GM18951 (cell line): ENCODE data around the gene ATP1A1.

Source experiments
- POLR2A ChIP-seq: IDR thresholded peaks from 4 replicates; pipeline ENCODE4 v1.6.1; 2011; ENCODE audit warnings: mild to moderate bottlenecking; ENCODE audit not compliant: insufficient read length, insufficient read depth; ENCODE audit errors: extremely low read depth
- in situ Hi-C: fragments of 300-500 bp; cut with MboI; formaldehyde crosslinking; loops from one replicate; pipeline ENCODE4 v1.12.0; 2022; ENCODE audit warnings: low sequenced_read_pairs, mixed read lengths, inconsistent platforms; ENCODE audit not compliant: unreplicated experiment

The ATP1A1 gene

DNA sequence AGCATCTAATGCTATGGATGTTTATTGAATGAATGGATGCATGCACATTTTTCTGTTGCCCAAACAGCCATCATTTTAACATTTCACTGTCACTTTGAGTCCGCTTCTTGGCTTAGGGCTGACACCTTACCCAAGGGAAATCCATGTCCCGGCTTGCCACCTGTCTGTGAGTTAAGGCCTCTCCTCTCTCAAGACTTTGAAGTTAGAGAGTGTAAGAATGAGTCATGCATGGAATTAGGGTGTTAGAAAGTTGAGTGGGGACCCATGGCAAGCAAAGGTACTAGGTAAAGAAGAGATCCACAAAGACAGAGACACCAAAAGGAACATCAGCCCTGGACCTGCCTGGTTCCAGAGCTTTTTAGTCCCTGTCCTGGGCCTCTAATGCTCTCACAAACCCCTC, 35.1 kb downstream of the ATP1A1 start:
- in situ Hi-C loops = no loop called here

DNA sequence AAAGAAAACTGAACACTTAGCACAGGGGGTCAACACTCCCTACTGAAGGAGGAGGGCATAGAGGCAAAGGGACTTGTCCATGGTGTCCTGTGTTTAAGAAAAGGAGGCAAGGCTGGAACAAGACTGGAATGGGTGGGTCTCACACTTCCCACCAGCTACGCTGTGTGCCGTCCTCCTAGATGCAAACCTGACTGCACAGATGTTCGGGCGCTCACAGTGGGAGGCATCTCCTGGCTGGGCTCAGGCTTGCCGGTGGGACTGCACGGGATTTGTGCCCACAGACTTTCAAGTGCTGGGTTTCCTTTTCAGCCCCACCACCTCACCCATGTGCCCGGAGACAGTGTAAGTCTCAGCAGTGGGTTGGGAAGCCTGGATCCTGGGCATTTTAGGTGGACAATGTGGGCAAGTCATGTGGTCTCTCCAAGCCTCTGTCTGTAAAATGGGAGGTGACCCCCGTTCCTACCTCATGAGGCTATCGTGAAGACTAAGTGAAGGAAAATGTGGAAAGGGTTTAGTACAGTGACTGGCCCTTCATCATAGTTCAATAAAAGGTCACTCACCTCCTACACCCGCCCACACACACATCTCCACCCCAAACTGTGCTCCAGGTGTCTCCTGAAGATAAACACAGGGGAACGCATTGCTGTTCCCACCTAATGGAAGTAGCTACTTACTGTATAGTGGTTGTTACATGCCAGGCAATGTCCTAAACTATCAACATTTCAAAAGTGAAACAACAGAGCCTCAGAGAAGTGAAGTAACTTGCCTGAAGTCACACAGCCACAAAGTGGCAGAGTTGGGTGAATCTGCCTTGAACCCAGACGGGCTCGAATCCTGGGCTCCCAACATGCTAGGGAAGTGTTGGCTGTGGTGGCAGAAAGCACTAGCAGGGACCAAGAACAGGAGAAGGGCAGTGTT, 36.0 kb downstream of the ATP1A1 start:
- TF ChIP-seq POLR2A = no peak
- in situ Hi-C loops = no loop called here

More for the DNA sequence above, 35.1 kb downstream of the ATP1A1 start:
- no peak for TF ChIP-seq POLR2A

DNA sequence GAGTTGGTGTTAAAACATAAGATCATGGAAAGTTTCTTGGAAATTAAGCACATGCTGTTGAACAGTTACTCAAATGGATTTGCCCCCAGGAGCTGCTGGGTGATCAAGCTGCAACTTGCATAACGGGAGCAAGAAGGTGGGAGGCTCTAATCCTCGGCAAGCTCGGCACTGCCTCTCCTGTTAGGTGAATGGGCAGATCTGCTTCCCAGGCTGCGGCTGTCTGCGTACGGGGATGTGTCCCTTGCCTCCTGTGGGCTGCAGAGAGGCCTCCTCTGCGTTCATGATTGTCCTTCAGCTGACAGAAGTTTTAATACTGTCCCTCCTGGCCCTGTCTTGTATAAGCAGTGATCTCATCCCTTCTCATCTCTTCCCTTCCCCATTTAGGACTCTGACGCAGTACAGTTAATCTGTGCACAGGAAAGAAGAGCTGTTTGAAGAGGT, 36.7 kb downstream of the ATP1A1 start:
- in situ Hi-C loops = no loop called here
- TF ChIP-seq POLR2A = no peak

DNA sequence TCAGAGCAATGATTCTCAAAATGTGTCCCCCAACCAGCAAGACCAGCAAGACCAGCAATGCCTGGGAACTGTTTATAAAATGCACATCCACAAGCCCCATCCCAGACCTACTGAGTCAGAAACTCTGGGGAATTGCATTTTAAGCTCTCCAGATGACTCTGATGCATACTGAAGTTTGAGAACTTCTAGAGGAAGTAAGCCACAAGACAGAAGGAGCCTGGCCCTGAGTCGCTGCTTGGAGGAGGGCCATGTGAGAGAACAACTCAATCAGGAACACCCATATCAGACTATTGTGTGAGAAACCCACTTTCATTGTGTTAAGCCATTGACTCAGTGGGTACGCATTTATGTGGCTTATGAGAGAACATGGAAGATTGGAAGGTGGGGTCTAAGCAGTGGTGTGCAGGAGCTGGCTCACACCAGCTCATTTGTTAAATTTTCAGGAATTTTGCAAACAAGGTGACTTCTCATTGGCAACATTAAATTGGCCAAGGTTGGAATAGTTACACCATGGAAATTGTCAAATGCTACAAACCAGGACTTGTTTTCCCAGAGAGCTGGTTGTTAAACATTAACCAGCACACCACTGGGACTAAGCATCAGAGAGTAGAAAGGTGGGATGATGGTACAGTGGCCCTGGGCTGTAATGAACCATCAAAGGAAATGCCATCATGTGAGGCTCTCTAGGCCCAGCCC, 38.9 kb downstream of the ATP1A1 start:
- in situ Hi-C loops = no loop called here
- no peak for TF ChIP-seq POLR2A

DNA sequence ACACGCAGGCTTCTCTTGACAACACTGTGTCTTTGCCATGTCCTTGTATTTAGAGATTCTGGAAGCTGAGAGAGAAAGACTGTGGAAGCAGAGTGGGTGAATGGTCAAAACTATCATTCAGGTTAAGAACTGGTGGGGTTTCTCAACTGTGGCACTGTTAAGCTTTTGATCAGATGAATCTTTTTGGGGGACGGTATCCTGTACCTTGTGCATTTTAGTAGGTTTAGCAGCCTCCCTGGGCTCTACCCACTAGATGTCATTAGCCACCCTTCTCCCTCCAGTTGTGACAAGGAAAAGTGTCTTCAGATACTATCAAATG, 39.4 kb downstream of the ATP1A1 start:
- in situ Hi-C loops = no loop called here
- TF ChIP-seq POLR2A = no peak

DNA sequence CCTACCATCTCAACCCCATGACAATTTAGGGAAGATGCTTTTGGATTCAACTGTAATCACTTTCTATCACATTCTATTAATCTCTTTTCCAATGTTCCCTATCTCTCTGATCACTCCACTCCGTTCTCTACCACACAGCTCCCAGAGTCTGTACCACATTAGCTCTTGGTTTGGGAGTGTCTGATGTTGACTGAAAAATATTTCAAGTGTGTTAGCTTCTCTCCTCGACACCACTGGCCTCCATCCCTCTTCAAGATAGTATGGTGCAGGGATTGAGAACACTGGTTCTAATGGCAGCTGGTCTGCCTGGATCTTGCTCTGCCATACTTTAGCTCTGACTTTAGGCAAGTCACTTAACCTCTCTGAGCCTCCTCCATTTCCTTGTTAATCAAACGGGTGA, 39.9 kb downstream of the ATP1A1 start:
- no peak for TF ChIP-seq POLR2A
- in situ Hi-C loops = no loop called here

DNA sequence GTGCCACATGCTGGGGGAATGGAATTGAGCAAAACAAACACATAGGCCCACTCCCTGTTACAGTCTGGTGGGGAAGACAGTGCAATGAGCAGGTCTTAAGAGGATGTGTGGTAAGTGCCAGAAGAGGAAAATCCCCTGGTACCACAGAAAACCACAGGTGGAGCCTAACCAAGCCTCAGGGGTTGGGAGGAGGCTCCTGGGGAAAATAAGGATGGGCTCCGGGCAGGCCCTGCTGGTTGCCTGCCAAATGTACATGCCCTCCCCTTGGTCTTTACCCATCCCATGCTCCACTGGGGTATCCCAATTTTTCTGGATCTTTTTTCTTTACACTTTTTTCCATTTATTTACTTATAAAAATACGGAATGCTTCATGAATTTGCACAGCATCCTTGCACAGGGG, 40.4 kb downstream of the ATP1A1 start:
- no peak for TF ChIP-seq POLR2A
- in situ Hi-C loops = no loop called here

DNA sequence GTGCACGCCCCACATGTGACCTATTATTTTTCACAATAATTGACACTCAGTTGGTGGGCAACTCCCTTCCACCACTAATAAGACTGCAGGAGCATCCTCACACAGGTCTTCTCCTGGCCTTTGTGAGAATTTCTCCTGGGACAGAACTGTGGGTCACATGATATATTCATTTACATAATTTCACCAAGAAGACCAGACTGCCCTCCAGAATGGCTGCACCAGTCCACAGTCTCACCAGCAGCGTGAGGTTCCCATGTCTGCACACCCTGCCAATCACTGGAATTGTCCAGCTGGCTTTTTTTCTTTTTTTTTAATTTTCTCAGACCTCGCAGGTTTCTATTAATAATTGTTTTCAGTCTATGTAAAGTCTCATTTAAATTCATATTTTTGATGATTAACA, 41.3 kb downstream of the ATP1A1 start:
- in situ Hi-C loops = no loop called here
- no peak for TF ChIP-seq POLR2A

DNA sequence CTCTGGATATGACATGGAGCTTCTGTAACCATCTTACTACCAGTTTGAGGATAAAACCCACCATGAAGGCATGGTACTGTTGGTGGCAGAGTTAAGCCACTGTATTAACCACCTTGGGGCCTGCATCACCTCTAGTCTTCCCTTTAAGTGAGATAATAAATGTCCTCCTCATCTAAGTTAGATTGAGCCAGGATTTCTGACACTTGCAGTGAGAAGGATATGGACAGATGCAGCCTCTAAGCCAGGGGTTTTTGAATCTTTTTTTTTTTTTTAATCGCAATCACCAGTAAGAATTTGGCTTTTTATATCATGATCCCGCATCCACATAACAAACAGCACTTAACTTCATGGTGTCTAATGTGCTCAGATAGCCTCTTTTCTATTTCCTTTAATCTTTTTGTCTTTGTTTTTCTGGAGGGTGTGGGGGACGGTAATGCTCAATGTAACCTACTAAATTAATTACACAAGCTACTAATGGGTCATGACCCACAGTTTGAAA, 42.2 kb downstream of the ATP1A1 start:
- no peak for TF ChIP-seq POLR2A
- in situ Hi-C loops = no loop called here

DNA sequence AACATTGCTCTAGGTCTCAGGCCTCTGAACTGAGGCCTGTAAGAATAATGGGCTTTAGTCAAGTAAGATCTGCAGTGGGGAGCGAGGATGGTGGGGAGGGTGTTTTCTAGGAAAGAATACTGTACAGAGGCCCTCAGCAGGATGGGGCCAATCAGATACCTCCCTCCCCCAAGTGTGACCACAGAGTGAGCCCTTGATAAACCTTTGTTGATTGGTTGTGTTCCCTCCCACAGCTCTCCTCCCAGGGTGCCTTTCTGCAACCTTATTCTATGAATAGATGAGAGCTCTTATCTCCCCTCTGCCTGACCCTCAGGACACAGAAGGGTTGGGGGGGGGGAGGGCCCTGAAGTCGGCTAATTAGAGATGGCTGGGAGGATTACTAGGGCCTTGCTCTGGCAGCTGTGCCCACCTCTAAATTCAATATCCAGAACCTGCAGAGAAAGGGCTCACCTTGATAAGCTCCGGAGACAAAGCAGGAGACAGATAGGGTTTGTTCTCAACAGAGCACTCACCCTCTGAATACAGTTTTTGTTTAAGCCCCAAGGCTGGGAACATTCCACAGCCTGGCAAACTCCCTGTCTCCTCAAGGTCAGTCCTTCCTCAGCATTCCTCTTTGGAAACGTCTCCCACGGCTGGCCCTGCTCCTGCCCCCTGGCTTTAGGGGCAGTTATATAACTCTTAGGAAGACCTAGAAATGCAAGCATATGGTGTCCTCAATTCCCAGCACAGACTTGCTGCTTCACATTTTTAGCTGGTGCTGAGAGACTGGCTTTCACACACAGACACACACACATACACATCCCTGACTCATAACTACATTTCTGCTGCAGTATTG, 42.9 kb downstream of the ATP1A1 start:
- in situ Hi-C loops = no loop called here
- TF ChIP-seq POLR2A = no peak

DNA sequence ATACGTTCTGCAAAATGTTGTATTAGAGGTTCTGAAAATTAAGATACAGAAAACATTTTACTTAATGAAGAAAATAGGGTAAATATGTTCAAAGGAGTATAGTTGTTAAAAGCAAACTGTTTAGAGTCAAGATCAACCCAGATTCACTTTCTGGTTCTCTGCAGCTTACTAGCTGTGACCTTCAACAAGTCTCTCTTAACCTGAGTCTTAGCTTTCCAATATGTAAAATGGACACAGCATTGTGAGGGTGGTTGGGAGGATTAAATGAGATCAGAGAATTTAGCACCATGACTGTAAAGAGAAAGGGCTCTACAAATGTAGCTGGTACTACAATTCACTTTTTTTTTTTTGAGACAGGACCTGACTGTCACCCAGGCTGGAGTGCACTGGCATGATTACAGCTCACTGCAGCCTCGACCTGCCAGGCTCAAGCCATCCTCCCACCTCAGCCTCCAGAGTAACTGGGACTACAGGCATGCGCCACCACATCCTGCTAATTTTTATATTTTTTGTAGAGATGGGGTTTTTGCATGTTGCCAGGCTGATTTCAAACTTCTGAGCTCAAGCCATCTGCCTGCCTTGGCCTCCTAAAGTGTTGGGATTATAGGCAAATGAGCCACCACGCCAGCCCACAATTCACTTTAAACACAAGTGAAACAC, 43.9 kb downstream of the ATP1A1 start:
- no peak for TF ChIP-seq POLR2A
- in situ Hi-C loops = no loop called here

DNA sequence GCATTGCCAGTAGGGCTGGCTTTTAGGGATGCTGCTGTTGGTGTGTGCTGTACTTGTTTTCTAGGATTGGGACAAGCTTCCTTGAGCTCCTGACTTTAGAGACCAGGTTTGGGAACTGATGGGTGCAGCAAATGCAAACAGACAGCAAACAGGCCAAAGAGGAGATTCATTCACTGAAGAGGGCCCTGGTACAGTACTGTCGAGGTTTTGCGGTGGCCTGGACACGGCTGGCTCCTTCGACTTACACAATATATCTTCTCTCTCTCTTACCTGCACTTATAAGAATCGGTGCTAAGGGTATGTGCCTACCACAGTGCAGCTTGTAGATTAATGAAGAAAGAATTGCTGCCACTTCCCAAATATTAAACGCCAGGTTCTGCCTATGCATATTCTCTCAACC, 44.6 kb downstream of the ATP1A1 start:
- TF ChIP-seq POLR2A = no peak
- in situ Hi-C loops = no loop called here
